Activated CD8-positive, alpha-beta T cell treated with anti-CD3 and anti-CD28 coated beads for 36 hours (primary cell): Measurements from ENCODE around the gene PFKFB3. TPM values are rescaled to one million over a fixed set of nuclear protein-coding genes. Genes with fewer than 3 reads are reported as not detected.
"Not testable (repeated sequence)": the region's sequence is repeated elsewhere in the genome, so short reads cannot be mapped to it uniquely, and the experiment has no call there.

ENCODE experiments used
- ATAC-seq: fragments of 200-7000 bp; cut with Tn5 transposase; one replicate; pipeline ENCODE4 v1.10.0; 2021; ENCODE audit warnings: mild to moderate bottlenecking, moderate library complexity
- CTCF ChIA-PET: fragments of 350-600 bp; sonication (Branson Sonifier 250); formaldehyde crosslinking; loops from one replicate; lab custom pipeline; 2021; ENCODE audit warnings: antibody characterized with exemption; lab: Charles Lee
- POLR2A ChIA-PET: fragments of 350-600 bp; sonication (Branson Sonifier 250); formaldehyde crosslinking; loops from one replicate; lab custom pipeline; 2021; ENCODE audit warnings: antibody characterized with exemption; lab: Charles Lee
- DNase-seq: peaks from one replicate; pipeline ENCODE4 v3.0.0-alpha.2; 2020
- H3K27ac Mint-ChIP-seq: one replicate; pipeline ENCODE4 v1.8.0; 2021; ENCODE audit warnings: mild to moderate bottlenecking, mixed read lengths
- H3K27me3 Mint-ChIP-seq: one replicate; pipeline ENCODE4 v1.8.0; 2021; ENCODE audit warnings: mixed read lengths
- H3K36me3 Mint-ChIP-seq: one replicate; pipeline ENCODE4 v1.8.0; 2021; ENCODE audit warnings: low read depth, mixed read lengths
- H3K4me1 Mint-ChIP-seq: one replicate; pipeline ENCODE4 v1.8.0; 2021; ENCODE audit warnings: low read depth, mixed read lengths
- H3K4me3 Mint-ChIP-seq: one replicate; pipeline ENCODE4 v1.8.0; 2021; ENCODE audit warnings: mild to moderate bottlenecking, moderate library complexity, mixed read lengths
- H3K9me3 Mint-ChIP-seq: one replicate; pipeline ENCODE4 v1.8.0; 2021; ENCODE audit warnings: mixed read lengths
- intact Hi-C: fragments of 100-400 bp; cut with micrococcal nuclease; formaldehyde crosslinking; loops from one replicate; pipeline ENCODE4 v1.10.0; 2022
- total RNA-seq, 2 experiments: library from RNA; stranded (reverse); gene quantifications; one replicate each; pipeline ENCODE4 v1.2.3, GENCODE V29; 2021
- TF ChIP-seq, protein P1 (sequence below): fragments of 200-600 bp; IDR thresholded peaks from one replicate; pipeline ENCODE4 v1.8.0; 2022; ENCODE audit warnings: antibody characterized with exemption, mild to moderate bottlenecking

Gene PFKFB3
- total RNA-seq, 2 experiments from 2014 or later = 107 to 117 TPM

DNA sequence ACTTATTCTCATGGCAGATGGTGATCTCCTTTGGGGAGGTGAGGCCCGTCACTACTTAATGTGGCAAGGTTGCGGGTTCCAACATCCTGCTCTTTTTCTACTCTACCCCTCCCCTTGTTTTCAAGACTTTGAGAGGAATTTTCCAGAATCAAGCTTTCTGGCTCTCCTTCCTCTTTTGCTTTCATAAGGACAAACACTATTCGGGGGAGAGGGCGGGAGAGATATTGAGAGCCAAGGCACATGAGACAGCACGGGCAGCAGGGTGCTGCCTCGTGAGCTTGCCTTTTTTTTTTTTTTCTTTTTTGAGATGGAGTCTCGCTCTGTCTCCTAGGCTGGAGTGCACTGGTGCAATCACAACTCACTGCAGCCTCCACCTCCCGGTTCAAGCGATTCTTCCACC, 6.9 kb upstream of the PFKFB3 start:
- ChIA-PET CTCF (interaction anchor here (1.0 to 2.2 kb wide), 5 partner anchors 45 to 211 kb away, joined by 3 to 6 read pairs (median 4); no protein-coding TSS in a partner anchor), POLR2A (interaction anchor here (1.2 to 1.5 kb wide), 2 partner anchors 19 to 30 kb away, joined by 3 to 5 read pairs; no protein-coding TSS in a partner anchor)
- peak; percentile 15 for DNase-seq
- peak overlapping the region; percentile 36 for H3K27ac Mint-ChIP-seq
- H3K36me3 Mint-ChIP-seq = peaks cover 9% of the 10 kb centered on the region
- H3K4me1 Mint-ChIP-seq = peaks cover 37% of the 10 kb centered on the region
- ATAC-seq = no peak
- no peak overlapping the region for H3K4me3 Mint-ChIP-seq
- no peaks in the 10 kb centered on the region for H3K27me3 Mint-ChIP-seq
- intact Hi-C loops = no loop called here
- TF ChIP-seq, protein P1, sequence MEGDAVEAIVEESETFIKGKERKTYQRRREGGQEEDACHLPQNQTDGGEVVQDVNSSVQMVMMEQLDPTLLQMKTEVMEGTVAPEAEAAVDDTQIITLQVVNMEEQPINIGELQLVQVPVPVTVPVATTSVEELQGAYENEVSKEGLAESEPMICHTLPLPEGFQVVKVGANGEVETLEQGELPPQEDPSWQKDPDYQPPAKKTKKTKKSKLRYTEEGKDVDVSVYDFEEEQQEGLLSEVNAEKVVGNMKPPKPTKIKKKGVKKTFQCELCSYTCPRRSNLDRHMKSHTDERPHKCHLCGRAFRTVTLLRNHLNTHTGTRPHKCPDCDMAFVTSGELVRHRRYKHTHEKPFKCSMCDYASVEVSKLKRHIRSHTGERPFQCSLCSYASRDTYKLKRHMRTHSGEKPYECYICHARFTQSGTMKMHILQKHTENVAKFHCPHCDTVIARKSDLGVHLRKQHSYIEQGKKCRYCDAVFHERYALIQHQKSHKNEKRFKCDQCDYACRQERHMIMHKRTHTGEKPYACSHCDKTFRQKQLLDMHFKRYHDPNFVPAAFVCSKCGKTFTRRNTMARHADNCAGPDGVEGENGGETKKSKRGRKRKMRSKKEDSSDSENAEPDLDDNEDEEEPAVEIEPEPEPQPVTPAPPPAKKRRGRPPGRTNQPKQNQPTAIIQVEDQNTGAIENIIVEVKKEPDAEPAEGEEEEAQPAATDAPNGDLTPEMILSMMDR = no peak
- no peaks in the 10 kb centered on the region for H3K9me3 Mint-ChIP-seq

GRCh38 chr10:6196524-6196923, 6.2 kb upstream of the PFKFB3 start:
- H3K27me3 Mint-ChIP-seq, H3K9me3 Mint-ChIP-seq, ATAC-seq, H3K4me3 Mint-ChIP-seq, POLR2A ChIA-PET, intact Hi-C loops, H3K36me3 Mint-ChIP-seq, DNase-seq, H3K27ac Mint-ChIP-seq: not testable (repeated sequence)
- CTCF ChIA-PET = interaction anchor here (1.0 to 1.1 kb wide), 3 partner anchors 46 to 203 kb away, joined by 3 to 4 read pairs (median 3); no protein-coding TSS in a partner anchor
- peaks cover 37% of the 10 kb centered on the region for H3K4me1 Mint-ChIP-seq

DNA sequence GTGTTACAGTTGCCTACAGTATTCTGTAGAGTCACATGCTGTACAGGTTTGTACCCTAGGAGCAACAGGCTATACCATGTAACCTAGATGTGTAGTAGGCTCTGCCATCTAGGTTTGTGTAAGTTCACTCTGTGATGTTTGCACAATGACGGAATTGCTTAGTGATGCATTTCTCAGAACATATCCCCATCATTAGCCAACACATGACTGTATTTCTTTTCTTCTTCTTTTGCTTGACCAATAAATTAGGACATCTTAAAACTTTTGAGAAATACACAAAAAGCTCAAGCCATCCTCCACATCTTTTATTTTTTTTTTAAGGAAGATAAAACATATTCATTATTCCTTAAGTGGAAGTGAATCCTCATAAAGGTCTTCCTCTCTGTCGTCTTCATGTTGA, 5.4 kb upstream of the PFKFB3 start:
- CTCF ChIA-PET = no interaction called here
- H3K27ac Mint-ChIP-seq = no peak overlapping the region
- H3K27me3 Mint-ChIP-seq = no peaks in the 10 kb centered on the region

GRCh38 chr10:6198171-6198570, 4.6 kb upstream of the PFKFB3 start:
- peaks cover 7% of the 10 kb centered on the region for H3K36me3 Mint-ChIP-seq
- H3K4me1 Mint-ChIP-seq = peaks cover 37% of the 10 kb centered on the region
- DNase-seq (no peak), ATAC-seq (no peak)
- TF ChIP-seq, protein P1 = no peak
- POLR2A ChIA-PET = no interaction called here
- H3K27ac Mint-ChIP-seq = no peak overlapping the region
- CTCF ChIA-PET = interaction anchor here (5.5 kb wide), 1 partner anchor 201 kb away, joined by 150 read pairs; no protein-coding TSS in a partner anchor
- no peaks in the 10 kb centered on the region for H3K9me3 Mint-ChIP-seq
- intact Hi-C loops = no loop called here
- H3K4me3 Mint-ChIP-seq = no peak overlapping the region
- H3K27me3 Mint-ChIP-seq = no peaks in the 10 kb centered on the region

More for the DNA sequence above, 5.4 kb upstream of the PFKFB3 start:
- Mint-ChIP-seq H3K4me1 (peaks cover 37% of the 10 kb centered on the region), H3K36me3 (peaks cover 7% of the 10 kb centered on the region), H3K9me3 (no peaks in the 10 kb centered on the region), H3K4me3 (no peak overlapping the region)
- POLR2A ChIA-PET = no interaction called here
- intact Hi-C loops = no loop called here
- no peak for DNase-seq
- TF ChIP-seq, protein P1 = no peak
- ATAC-seq = no peak

- intact Hi-C loops = no loop called here
- ChIA-PET CTCF (interaction anchor here (0.9 to 5.5 kb wide), 5 partner anchors 26 to 207 kb away, joined by 3 to 150 read pairs (median 6); no protein-coding TSS in a partner anchor), POLR2A (interaction anchor here (0.6 to 1.6 kb wide), 4 partner anchors 35 to 314 kb away, joined by 3 to 5 read pairs (median 4); no protein-coding TSS in a partner anchor)
- no peak for DNase-seq
- Mint-ChIP-seq H3K9me3 (no peaks in the 10 kb centered on the region), H3K27me3 (no peaks in the 10 kb centered on the region), H3K4me3 (no peak overlapping the region), H3K27ac (no peak overlapping the region), H3K36me3 (peaks cover 10% of the 10 kb centered on the region), H3K4me1 (peaks cover 37% of the 10 kb centered on the region)
- no peak for ATAC-seq
- TF ChIP-seq, protein P1 = no peak
These were observed 3.5 kb upstream of the PFKFB3 start for GRCh38 chr10:6199131-6199733.
